NT2/D1 (cell line): ENCODE results near the gene IKZF4.
A peak's percentile ranks its signal among the peaks of the same experiment; 100 is the strongest.
"Not testable (repeated sequence)": the region's sequence is repeated elsewhere in the genome, so short reads cannot be mapped to it uniquely, and the experiment has no call there.

ENCODE experiments used
- DNase-seq: peaks from one replicate; pipeline ENCODE4 v3.0.0-alpha.2; 2011; ENCODE audit warnings: low read depth, low spot score
- H3K27me3 ChIP-seq: 2 replicates; pipeline ENCODE4 v1.6.0; 2011; ENCODE audit warnings: mild to moderate bottlenecking; ENCODE audit not compliant: insufficient read length, insufficient read depth
- H3K36me3 ChIP-seq: 2 replicates; pipeline ENCODE4 v1.6.1; 2011; ENCODE audit warnings: mild to moderate bottlenecking, low read length, mixed read lengths; ENCODE audit not compliant: insufficient read depth, insufficient read length
- H3K4me1 ChIP-seq: 2 replicates; pipeline ENCODE4 v1.5.1; 2011; ENCODE audit not compliant: insufficient read depth, insufficient read length
- H3K4me3 ChIP-seq: 2 replicates; pipeline ENCODE4 v1.5.1; 2011; ENCODE audit warnings: low read depth; ENCODE audit not compliant: insufficient read length
- H3K9ac ChIP-seq: 2 replicates; pipeline ENCODE4 v1.6.0; 2011; ENCODE audit warnings: low read depth; ENCODE audit not compliant: insufficient read length
- H3K9me3 ChIP-seq: 2 replicates; pipeline ENCODE4 v1.5.1; 2011; ENCODE audit warnings: mild to moderate bottlenecking, low read length; ENCODE audit not compliant: insufficient read depth
- SUZ12 ChIP-seq: IDR thresholded peaks from 2 replicates; pipeline ENCODE4 v1.6.1; 2011; ENCODE audit not compliant: insufficient read length, insufficient read depth; ENCODE audit errors: extremely low read depth
- YY1 ChIP-seq: IDR thresholded peaks from 2 replicates; pipeline ENCODE4 v1.6.1; 2011; ENCODE audit not compliant: insufficient read length, insufficient read depth
- ZNF274 ChIP-seq: IDR thresholded peaks from 2 replicates; pipeline ENCODE4 v1.6.1; 2011; ENCODE audit warnings: mild to moderate bottlenecking, low read depth, low read length

Gene IKZF4

DNA sequence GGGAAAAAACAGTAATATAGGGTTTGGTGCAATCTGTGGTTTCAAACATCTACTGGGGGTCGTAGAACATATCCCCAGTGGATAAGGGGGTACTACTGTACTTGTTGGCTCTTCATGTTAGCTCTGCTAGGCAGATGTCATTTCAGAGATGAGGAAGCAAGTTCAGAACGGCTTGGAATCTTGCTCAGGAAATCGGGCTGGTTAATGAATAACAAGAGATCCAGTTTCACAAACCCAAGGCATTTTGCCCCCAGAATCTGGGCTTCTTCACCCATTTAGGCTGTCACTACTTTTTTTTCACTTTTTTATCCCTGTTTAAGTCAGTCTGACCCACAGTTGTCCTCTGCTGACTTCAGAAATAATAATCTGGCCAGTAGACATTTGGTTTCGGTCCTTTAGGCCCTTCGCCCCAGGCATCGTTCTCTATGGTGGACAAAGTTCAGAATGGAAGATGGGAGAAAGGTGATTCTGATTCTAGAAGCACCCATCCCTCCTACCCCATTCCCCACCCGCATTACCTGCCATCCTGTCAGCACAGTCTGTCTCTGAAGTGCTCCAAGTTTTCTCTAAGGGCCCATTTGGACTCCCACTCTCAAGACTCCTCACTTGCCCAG, 19.2 kb upstream of the IKZF4 start:
- peaks cover 3% of the 10 kb centered on the region for H3K4me1 ChIP-seq
- DNase-seq: no peak
- no peak overlapping the region for H3K4me3 ChIP-seq
- H3K27me3 ChIP-seq: no peaks in the 10 kb centered on the region
- peaks cover 28% of the 10 kb centered on the region for H3K36me3 ChIP-seq
- H3K9me3 ChIP-seq: no peaks in the 10 kb centered on the region; the same call in 1 of the 2 replicates
- no peak overlapping the region for H3K9ac ChIP-seq
- TF ChIP-seq ZNF274 (no peak), YY1 (no peak), SUZ12 (no peak)

DNA sequence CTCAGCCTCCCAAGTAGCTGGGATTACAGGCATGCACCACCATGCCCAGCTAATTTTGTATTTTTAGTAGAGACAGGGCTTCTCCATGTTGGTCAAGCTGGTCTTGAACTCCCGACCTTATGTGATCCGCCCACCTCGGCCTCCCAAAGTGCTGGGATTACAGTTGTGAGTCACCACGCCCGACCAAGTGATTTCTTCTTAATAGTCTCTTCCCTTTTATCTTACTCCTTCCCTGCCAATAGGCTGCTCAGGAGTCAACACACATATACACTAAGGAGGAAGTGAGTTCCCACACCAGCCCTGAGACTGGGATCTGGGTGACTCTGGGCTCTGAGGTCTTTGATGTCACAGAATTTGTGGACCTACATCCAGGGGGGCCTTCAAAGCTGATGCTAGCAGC, 17.5 kb upstream of the IKZF4 start:
- H3K4me3 ChIP-seq, H3K4me1 ChIP-seq, H3K27me3 ChIP-seq, DNase-seq, H3K9me3 ChIP-seq, H3K9ac ChIP-seq: not testable (repeated sequence)
- peaks cover 28% of the 10 kb centered on the region for H3K36me3 ChIP-seq

- Histone ChIP-seq H3K9ac (no peak overlapping the region), H3K27me3 (no peaks in the 10 kb centered on the region), H3K4me3 (no peak overlapping the region), H3K9me3 (no peaks in the 10 kb centered on the region; the same call in 1 of the 2 replicates), H3K4me1 (no peaks in the 10 kb centered on the region), H3K36me3 (peaks cover 28% of the 10 kb centered on the region)
- DNase-seq: no peak
- no peak for TF ChIP-seq YY1
- TF ChIP-seq SUZ12: no peak
- no peak for TF ChIP-seq ZNF274
These were observed 16.6 kb upstream of the IKZF4 start for GRCh38 chr12:56004211-56004610.

DNA sequence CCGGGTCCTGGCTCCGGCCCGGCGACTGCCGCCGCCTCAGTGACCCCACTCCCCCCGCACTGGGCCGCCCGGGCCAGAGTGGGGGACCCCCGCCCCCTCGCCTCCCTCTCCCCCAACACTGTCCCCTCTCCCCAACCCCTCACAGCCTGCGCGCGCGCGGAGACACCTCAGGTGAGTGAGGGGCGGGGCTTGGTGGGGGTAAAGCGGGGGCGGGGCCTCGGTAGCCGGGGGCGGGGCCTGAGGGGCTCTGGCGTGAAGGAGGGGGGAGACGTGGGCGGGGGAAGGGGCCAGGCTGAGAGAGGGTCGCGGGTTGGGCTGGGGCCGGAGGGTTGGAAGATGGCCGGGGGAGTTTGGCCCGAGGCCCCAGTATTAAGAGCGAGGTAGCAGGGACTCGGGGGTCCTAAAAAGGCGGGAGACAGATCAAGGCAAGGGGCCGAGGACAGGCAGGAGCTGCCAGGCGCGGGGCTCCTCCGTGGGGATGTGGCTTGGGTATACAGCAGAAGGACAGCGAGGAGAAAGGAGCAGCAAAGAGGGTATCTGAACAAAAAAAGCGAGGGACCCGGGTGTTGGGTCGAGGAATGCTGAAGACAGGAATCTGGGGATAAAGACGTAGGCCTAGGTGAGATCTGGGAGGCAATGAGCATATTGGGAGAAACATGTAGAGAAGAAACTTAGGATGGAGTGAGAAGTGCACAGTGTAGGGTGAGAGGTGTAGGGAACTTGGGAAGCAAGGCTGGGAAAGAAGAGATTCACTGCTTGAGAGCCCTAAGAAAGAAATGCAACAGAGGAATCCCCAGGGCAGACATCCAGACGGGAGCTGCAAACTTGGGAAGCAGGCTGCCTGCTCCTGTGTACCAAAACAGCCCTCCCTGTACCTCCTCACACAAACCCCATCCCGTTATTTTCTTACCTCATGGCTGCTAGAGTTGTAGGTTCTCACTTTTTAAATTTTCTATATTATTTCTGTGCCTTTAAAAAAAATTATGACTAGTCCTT, 13.0 kb upstream of the IKZF4 start:
- Histone ChIP-seq H3K27me3 (no peaks in the 10 kb centered on the region), H3K9me3 (no peaks in the 10 kb centered on the region), H3K4me1 (no peaks in the 10 kb centered on the region), H3K4me3 (peak overlapping the region; percentile 72), H3K9ac (peak overlapping the region; percentile 89), H3K36me3 (peaks cover 16% of the 10 kb centered on the region)
- no peak for DNase-seq
- no peak for TF ChIP-seq SUZ12

DNA sequence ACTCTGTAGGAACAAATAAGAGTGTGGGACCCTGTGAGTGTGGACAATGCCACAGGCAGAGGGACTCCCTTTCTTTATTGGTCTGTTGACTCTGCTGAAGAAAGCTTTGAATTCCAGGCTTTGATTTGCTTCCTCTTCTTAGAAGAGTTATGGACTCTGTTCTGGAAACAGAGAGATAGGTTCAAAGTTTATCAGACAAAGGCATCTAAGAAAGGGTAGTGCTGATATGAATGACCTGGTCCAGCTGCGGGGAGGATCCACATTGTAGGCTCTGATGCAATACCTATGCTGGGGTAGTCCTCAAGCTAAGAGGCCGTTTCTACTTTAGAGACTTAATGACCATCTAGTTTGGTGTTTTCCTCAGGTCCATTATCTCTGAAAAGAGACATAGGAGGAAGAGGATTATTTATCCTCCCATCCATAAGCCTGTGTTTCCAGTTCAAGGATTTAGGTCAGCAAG, 10.7 kb upstream of the IKZF4 start:
- Histone ChIP-seq H3K36me3 (no peaks in the 10 kb centered on the region), H3K9ac (no peak overlapping the region), H3K4me1 (no peaks in the 10 kb centered on the region), H3K4me3 (no peak overlapping the region), H3K27me3 (no peaks in the 10 kb centered on the region), H3K9me3 (no peaks in the 10 kb centered on the region)
- no peak for TF ChIP-seq YY1
- no peak for TF ChIP-seq ZNF274
- TF ChIP-seq SUZ12: no peak
- no peak for DNase-seq

GRCh38 chr12:56011509-56012090, 9.2 kb upstream of the IKZF4 start:
- no peak overlapping the region for H3K4me3 ChIP-seq
- H3K4me1 ChIP-seq: no peaks in the 10 kb centered on the region
- no peaks in the 10 kb centered on the region for H3K36me3 ChIP-seq
- no peak for TF ChIP-seq YY1
- TF ChIP-seq ZNF274: no peak
- TF ChIP-seq SUZ12: no peak
- H3K9me3 ChIP-seq: no peaks in the 10 kb centered on the region
- H3K9ac ChIP-seq: no peak overlapping the region
- no peak for DNase-seq
- no peaks in the 10 kb centered on the region for H3K27me3 ChIP-seq

DNA sequence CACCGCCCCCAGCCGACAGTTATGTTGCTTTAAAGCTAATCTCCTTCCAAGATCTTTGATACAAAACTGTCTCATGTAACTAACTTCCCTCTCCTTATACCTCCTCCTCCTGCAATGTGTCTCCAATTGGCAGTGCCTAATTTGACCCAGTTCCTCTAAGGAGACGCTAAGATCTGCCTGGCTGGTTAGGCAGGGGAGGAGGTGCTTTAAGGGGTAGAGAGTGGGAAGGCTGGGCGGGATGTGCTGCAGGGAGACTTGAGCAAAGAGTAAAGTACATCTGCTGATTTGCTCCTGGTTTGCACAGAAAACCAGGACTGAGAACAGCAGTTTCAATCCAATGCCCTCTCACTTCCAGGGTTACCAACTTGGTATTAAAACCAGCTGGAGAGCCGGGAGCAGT, 7.4 kb upstream of the IKZF4 start:
- H3K4me3 ChIP-seq: no peak overlapping the region
- no peak for DNase-seq
- H3K9ac ChIP-seq: no peak overlapping the region
- TF ChIP-seq ZNF274 (no peak), YY1 (no peak), SUZ12 (no peak)
- H3K4me1 ChIP-seq: no peaks in the 10 kb centered on the region
- no peaks in the 10 kb centered on the region for H3K9me3 ChIP-seq
- no peaks in the 10 kb centered on the region for H3K27me3 ChIP-seq
- no peaks in the 10 kb centered on the region for H3K36me3 ChIP-seq
